Smooth muscle cell (in vitro differentiated cells): ENCODE data around the gene ATF7IP2. TPM values are rescaled to one million over a fixed set of nuclear protein-coding genes. Genes with fewer than 3 reads are reported as not detected.

ENCODE experiments used
- DNase-seq: peaks from one replicate; lab custom pipeline; 2025; ENCODE audit not compliant: unreplicated experiment; lab: John Stamatoyannopoulos, UW
- H2AFZ ChIP-seq: fragments of 200-600 bp; sonication (generic); 2 replicates; pipeline ENCODE4 v1.6.0; 2016; ENCODE audit warnings: antibody characterized with exemption, low read depth, mild to moderate bottlenecking
- H3F3A ChIP-seq: fragments of 200-600 bp; sonication (generic); 2 replicates; pipeline ENCODE4 v1.6.0; 2017; ENCODE audit warnings: antibody characterized with exemption, low read depth
- H3K27ac ChIP-seq: fragments of 200-600 bp; sonication (generic); 2 replicates; pipeline ENCODE4 v1.5.1; 2016; ENCODE audit warnings: low read depth, mild to moderate bottlenecking
- H3K27me3 ChIP-seq: fragments of 200-600 bp; sonication (generic); 2 replicates; pipeline ENCODE4 v1.6.1; 2016; ENCODE audit warnings: low read depth, mild to moderate bottlenecking
- H3K36me3 ChIP-seq: fragments of 200-600 bp; sonication (generic); 2 replicates; pipeline ENCODE4 v1.5.1; 2016; ENCODE audit warnings: low read depth
- H3K4me1 ChIP-seq: fragments of 200-600 bp; sonication (generic); 2 replicates; pipeline ENCODE4 v1.5.1; 2016; ENCODE audit warnings: low read depth
- H3K4me2 ChIP-seq: fragments of 200-600 bp; sonication (generic); 2 replicates; pipeline ENCODE4 v1.6.0; 2016; ENCODE audit warnings: mild to moderate bottlenecking
- H3K4me3 ChIP-seq: fragments of 200-600 bp; sonication (generic); 2 replicates; pipeline ENCODE4 v1.5.1; 2016; ENCODE audit warnings: mild to moderate bottlenecking
- H3K79me2 ChIP-seq: fragments of 200-600 bp; sonication (generic); 2 replicates; pipeline ENCODE4 v1.6.0; 2016; ENCODE audit warnings: low read depth, mild to moderate bottlenecking
- H3K9ac ChIP-seq: fragments of 200-600 bp; sonication (generic); 2 replicates; pipeline ENCODE4 v1.6.0; 2016; ENCODE audit warnings: low read depth
- H3K9me3 ChIP-seq: fragments of 200-600 bp; sonication (generic); replicated peaks from 2 replicates; pipeline ENCODE4 v1.5.1; 2016; ENCODE audit warnings: low read depth
- H4K20me1 ChIP-seq: fragments of 200-600 bp; sonication (generic); 2 replicates; pipeline ENCODE4 v1.6.0; 2016; ENCODE audit warnings: low read depth
- WGBS: methylation state at CpG from one replicate; pipeline ENCODE4 v1.1.7; 2016; ENCODE audit warnings: low lambda C conversion rate; 5-methylcytosine and 5-hydroxymethylcytosine counted together
- polyA plus RNA-seq: library from polyadenylated mRNA; unstranded; fragments of >200 nt; fragmentation: Nextera tagmentation; extraction: Ambion mirVana; gene quantifications from 2 replicates; pipeline ENCODE4 v1.2.1, GENCODE V29; 2016
- total RNA-seq: library from RNA; depleted of rRNA; stranded (reverse); fragments of >200 nt; gene quantifications from 2 replicates; pipeline ENCODE4 v1.2.3, GENCODE V29; 2014
- TF ChIP-seq, protein P1 (sequence below): fragments of 200-600 bp; sonication (generic); IDR thresholded peaks from 2 replicates; pipeline ENCODE4 v1.5.1; 2017; ENCODE audit warnings: borderline replicate concordance, mild to moderate bottlenecking, antibody characterized with exemption; ENCODE audit not compliant: insufficient read depth, poor library complexity, severe bottlenecking

ATF7IP2 gene
- total and polyA plus RNA-seq, 2 experiments from 2014 or later, result 4.3 to 4.7 TPM

GRCh38 chr16:10368969-10369551 is 16.8 kb upstream of the ATF7IP2 start:
- WGBS, result 69% methylated on average over 2 of the region's 2 CpGs
- no peaks in the 10 kb centered on the region for H3K4me1 ChIP-seq
- no peak for DNase-seq
- H3K36me3 ChIP-seq, result no peaks in the 10 kb centered on the region
- TF ChIP-seq, protein P1, sequence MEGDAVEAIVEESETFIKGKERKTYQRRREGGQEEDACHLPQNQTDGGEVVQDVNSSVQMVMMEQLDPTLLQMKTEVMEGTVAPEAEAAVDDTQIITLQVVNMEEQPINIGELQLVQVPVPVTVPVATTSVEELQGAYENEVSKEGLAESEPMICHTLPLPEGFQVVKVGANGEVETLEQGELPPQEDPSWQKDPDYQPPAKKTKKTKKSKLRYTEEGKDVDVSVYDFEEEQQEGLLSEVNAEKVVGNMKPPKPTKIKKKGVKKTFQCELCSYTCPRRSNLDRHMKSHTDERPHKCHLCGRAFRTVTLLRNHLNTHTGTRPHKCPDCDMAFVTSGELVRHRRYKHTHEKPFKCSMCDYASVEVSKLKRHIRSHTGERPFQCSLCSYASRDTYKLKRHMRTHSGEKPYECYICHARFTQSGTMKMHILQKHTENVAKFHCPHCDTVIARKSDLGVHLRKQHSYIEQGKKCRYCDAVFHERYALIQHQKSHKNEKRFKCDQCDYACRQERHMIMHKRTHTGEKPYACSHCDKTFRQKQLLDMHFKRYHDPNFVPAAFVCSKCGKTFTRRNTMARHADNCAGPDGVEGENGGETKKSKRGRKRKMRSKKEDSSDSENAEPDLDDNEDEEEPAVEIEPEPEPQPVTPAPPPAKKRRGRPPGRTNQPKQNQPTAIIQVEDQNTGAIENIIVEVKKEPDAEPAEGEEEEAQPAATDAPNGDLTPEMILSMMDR, result no peak
- no peaks in the 10 kb centered on the region for H3K9me3 ChIP-seq
- no peak overlapping the region for H3K27ac ChIP-seq
- no peak overlapping the region for H3K4me3 ChIP-seq
- H3K27me3 ChIP-seq, result no peaks in the 10 kb centered on the region
- no peaks in the 10 kb centered on the region for H3F3A ChIP-seq
- no peak overlapping the region for H3K9ac ChIP-seq
- H2AFZ ChIP-seq, result no peak overlapping the region
- H3K79me2 ChIP-seq, result no peaks in the 10 kb centered on the region
- no peaks in the 10 kb centered on the region for H4K20me1 ChIP-seq
- no peak overlapping the region for H3K4me2 ChIP-seq

DNA sequence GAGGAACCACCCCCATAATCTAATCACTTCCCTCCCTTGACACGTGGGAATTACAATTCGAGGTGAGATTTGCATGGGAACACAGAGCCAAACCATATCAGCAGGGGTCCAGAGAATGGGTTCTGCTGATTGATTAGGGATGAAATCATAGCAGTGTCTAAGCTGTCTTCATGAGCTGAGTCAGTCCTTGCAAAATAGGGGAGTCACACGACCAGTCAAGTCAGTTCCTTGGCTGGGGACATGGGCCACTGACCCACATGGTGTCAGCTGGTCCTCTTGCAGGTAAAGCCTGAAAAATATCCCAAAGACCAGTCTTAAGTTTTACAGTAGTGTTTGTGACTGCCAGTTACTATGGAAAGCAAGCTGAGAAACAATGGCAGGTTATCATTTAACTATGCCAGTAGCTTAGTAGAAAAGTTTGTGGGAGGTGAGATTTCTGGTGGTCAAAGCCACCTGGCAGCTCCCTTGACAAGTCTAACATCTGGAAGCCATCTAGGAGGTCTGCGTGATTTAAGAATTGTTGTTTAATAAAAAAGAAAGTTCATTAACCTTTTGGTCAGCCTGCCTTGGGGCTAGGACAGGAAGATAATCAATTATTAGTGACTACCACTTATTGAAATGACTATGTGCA is 15.7 kb upstream of the ATF7IP2 start:
- no peaks in the 10 kb centered on the region for H3K27me3 ChIP-seq
- WGBS, result 86% methylated on average over 4 of the region's 4 CpGs
- H3K79me2 ChIP-seq, result no peaks in the 10 kb centered on the region
- no peak overlapping the region for H3K27ac ChIP-seq
- H2AFZ ChIP-seq, result no peak overlapping the region
- no peak overlapping the region for H3K4me2 ChIP-seq
- no peak for DNase-seq
- no peak overlapping the region for H3K9ac ChIP-seq
- H3K4me1 ChIP-seq, result no peaks in the 10 kb centered on the region
- no peaks in the 10 kb centered on the region for H3K9me3 ChIP-seq
- H3F3A ChIP-seq, result no peaks in the 10 kb centered on the region
- TF ChIP-seq, protein P1, result no peak
- H3K4me3 ChIP-seq, result no peak overlapping the region
- H4K20me1 ChIP-seq, result no peaks in the 10 kb centered on the region
- H3K36me3 ChIP-seq, result no peaks in the 10 kb centered on the region

- no peak overlapping the region for H3K4me2 ChIP-seq
- no peaks in the 10 kb centered on the region for H3F3A ChIP-seq
- TF ChIP-seq, protein P1, result no peak
- H3K4me1 ChIP-seq, result no peaks in the 10 kb centered on the region
- H4K20me1 ChIP-seq, result no peaks in the 10 kb centered on the region
- no peak overlapping the region for H3K9ac ChIP-seq
- no peaks in the 10 kb centered on the region for H3K36me3 ChIP-seq
- H3K4me3 ChIP-seq, result no peak overlapping the region
- no peaks in the 10 kb centered on the region for H3K27me3 ChIP-seq
- no peak for DNase-seq
- no peaks in the 10 kb centered on the region for H3K9me3 ChIP-seq
- H2AFZ ChIP-seq, result no peak overlapping the region
- WGBS, result 91% methylated on average over 2 of the region's 2 CpGs
- no peak overlapping the region for H3K27ac ChIP-seq
- no peaks in the 10 kb centered on the region for H3K79me2 ChIP-seq
These were observed 14.3 kb upstream of the ATF7IP2 start for GRCh38 chr16:10371592-10371991.

GRCh38 chr16:10373556-10373955 is 12.3 kb upstream of the ATF7IP2 start:
- WGBS, result 89% methylated on average over 1 of the region's 1 CpG
- no peaks in the 10 kb centered on the region for H3K36me3 ChIP-seq
- TF ChIP-seq, protein P1, result no peak
- no peaks in the 10 kb centered on the region for H3K27me3 ChIP-seq
- H3K79me2 ChIP-seq, result no peaks in the 10 kb centered on the region
- DNase-seq, result no peak
- no peak overlapping the region for H3K9ac ChIP-seq
- no peak overlapping the region for H2AFZ ChIP-seq
- H3K4me2 ChIP-seq, result no peak overlapping the region
- no peaks in the 10 kb centered on the region for H3K4me1 ChIP-seq
- H4K20me1 ChIP-seq, result no peaks in the 10 kb centered on the region
- no peak overlapping the region for H3K27ac ChIP-seq
- H3K4me3 ChIP-seq, result no peak overlapping the region
- no peaks in the 10 kb centered on the region for H3K9me3 ChIP-seq
- H3F3A ChIP-seq, result no peaks in the 10 kb centered on the region
